Activated CD8-positive, alpha-beta memory T cell treated with anti-CD3 and anti-CD28 coated beads for 24 hours (primary cell): ENCODE results near the gene PPP1R9A.
"Not testable (repeated sequence)": the region's sequence is repeated elsewhere in the genome, so short reads cannot be mapped to it uniquely, and the experiment has no call there.

ENCODE experiments used
- DNase-seq: peaks from one replicate; pipeline ENCODE4 v3.0.0-alpha.2; 2020

PPP1R9A gene

DNA sequence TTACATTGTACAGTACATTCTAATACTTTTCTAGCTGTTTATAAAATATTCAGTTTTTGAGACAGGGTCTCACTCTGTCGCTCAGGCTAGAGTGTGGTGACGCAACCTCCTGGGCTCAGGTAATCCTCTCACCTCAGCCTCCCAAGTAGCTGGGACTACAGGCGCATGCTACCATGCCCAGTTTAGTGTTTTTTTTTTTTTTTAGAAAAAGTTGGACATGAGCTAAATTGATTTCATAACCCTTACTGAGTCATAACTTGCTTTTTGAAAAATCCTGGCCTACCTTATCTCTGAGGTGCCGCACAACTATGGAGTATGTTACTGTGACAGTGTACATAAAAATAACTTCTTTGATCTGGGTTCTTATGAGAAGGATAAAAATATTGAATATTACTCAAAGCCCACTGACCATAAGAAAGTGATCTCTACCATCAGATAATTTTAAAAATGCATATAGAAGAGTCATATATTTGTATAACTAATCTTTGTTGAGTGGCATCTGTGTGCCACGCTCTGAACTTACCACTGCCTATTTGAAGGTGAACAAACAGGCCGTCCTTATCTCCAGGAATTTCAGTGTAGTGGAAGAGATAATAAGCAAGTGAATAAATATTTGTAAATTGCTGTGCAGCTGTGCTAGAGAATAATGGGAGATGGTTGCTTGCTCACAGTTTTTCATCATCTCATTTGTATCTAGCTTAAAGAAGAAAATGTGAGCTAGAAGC is 73.2 kb downstream of the PPP1R9A start:
- no peak for DNase-seq

DNA sequence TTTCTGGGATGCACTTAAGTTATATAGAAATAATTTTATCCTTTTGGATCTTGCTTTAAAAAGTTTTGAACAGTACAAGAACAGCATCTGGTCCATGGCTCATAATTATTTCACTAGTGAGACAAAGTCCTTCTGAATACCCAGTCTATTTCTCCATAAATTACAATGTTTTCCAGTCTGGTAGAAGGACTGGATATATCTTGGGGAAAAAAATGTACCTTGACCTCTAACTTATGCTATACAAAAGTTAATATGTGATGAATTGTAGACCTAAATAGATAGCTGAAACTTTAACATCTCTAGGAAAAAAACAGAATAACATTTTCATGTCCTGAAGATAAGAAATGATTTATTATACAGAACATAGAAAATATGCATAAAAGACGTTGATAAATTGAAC is 88.5 kb downstream of the PPP1R9A start:
- DNase-seq, result no peak

DNA sequence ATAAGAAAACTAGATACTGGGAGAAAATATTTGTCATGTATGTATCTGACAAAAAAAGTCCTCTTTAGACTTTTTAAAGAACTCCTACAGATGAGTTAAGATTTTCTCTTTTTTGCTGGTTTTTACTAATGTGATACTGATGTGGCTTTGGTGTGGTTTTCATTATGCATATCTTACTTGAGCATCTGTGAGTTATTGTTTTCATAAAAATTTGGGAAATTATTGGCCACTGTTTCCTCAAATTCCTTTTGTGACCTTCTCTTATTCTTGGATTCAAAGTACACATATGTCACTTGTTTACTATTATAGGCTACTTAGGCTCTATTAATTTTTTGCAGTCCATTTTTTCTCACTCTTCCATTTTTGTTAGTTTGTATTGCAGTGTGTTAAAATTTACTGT is 89.0 kb downstream of the PPP1R9A start:
- DNase-seq, result no peak

- DNase-seq, result no peak
These were observed 90.2 kb downstream of the PPP1R9A start for GRCh38 chr7:94997547-94997946.

DNA sequence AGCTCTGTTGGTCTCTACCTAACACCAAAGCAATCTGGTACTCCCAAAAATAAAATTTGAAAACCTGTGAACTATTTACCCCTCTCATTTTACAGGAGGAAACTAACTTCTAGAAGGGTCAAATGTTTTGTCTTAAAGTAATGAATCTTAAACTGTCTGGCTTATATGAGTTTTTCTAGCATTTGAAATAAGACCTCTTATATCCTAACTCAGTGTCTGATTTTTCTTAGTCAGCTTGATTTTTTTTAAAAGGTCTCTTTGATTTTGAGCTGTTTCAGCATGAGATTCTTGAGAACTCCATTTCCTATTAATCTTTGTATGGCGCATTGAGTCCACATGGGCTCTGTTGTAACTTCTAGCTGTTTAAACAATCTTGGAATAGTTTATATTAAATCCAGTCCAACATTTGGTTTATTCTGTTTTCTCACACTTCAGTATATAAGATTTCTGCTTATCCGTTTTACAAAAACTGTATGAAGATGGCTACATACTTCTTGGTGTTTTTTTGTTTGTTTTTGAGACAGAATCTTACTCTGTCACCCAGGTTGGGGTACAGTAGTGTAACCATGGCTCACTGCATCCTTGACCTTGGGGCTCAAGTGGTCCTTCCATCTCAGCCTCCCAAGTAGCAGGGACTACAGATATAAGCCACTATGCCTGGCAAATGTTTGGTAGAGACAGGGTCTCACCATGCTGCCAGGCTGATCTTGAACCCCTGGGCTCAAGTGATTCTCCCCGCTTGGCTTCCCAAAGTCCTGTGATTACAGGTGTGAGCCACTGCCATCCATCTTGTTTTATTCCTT is 91.1 kb downstream of the PPP1R9A start:
- DNase-seq, result no peak

DNA sequence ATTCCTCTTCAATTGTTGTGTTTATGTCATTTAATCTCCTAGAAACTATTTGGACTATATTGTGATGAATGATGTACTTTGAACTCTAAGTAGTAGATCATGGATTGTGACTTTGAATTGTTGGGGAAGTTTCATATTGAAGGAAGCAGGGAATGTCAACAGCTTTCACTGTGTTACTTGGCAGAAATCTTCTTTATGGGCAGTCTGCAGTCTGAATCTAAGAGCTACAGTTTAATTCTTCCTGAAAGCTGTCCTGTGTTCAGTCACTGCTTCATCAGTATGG is 91.6 kb downstream of the PPP1R9A start:
- no peak for DNase-seq

- not testable (repeated sequence) for DNase-seq
These were observed 92.2 kb downstream of the PPP1R9A start for GRCh38 chr7:94999601-95000000.

- DNase-seq, result no peak
These were observed 93.9 kb downstream of the PPP1R9A start for GRCh38 chr7:95001258-95001657.

DNA sequence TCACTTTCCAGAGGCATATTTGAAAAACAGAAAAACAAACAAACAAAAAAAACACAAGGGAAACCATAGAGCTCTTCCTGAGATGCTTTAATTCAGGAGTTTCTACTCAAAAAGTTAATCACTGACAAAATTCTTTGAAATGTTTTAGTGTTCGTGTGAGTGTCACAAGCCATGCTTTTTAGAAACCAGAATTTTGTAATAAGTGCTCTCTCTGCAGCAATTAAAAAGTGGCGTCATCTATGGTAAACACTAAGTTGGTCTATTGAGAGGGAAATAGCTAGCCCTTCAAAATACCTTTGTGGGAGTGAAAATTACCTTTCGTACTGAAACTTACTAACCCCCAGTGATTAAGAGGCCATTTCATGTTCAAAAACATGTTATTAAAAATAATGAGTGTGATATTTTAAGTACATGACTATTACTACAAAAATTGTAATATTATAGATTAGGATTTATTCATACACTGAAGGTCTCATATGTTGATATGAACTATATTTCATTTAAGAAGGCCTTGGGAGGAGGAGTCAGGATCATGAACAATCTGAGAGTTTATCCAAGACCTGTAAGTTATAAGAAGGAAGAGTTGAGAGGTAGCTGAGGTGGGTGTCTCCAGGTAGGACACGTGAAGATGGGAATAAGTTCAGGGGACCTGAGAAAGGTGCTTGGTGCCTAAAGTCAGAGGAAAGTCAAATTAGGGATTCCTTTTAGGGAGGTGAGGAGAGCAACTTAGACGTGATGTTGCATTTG is 94.6 kb downstream of the PPP1R9A start:
- no peak for DNase-seq

- DNase-seq, result no peak
These were observed 95.4 kb downstream of the PPP1R9A start for GRCh38 chr7:95002775-95003174.

DNA sequence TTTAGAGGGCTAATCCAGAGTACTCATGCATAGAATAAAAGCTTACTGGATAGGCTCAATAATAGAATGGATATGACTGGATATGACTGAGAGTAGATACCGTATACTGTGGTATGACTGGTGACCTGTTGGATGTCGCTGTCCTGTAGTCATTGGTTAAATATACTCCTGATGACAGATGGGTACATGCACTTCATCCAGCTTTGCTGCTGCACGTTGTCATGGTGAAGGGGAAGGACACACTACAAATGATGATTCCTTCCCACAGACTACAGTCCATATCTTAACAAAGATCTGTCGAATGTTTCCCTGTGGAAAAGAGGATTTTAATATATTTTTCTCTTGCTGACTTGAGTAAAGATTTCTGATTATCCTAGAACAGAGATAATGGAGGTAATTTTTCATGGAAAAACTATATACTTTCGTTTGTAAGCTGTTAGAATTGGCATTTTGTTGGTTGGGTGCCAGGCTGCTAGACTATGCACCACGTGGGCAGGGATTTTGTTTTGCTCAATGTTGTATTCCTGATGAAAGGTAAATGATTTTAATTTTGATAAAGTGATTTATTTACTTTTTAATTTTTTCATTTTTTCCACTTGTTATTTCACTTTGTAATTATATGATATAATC is 97.3 kb downstream of the PPP1R9A start:
- DNase-seq, result no peak

DNA sequence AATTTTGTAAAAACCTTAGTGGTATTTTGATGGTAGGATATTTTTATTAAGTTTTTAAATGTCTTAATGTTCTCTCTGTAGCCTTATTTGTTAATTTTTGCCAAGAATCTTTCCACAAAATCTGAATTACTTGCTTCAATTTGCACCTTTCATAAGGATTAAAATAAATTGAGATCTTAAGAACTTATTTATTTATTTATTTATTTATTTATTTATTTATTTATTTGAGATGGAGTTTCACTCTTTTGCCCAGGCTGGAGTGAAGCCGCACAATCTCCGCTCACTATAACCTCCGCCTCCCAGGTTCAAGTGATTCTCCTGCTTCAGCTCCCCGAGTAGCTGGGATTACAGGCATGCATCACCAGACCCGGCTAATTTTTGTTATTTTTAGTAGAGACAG is 98.6 kb downstream of the PPP1R9A start:
- no peak for DNase-seq

GRCh38 chr7:95008773-95009172 is 101.4 kb downstream of the PPP1R9A start:
- not testable (repeated sequence) for DNase-seq

DNA sequence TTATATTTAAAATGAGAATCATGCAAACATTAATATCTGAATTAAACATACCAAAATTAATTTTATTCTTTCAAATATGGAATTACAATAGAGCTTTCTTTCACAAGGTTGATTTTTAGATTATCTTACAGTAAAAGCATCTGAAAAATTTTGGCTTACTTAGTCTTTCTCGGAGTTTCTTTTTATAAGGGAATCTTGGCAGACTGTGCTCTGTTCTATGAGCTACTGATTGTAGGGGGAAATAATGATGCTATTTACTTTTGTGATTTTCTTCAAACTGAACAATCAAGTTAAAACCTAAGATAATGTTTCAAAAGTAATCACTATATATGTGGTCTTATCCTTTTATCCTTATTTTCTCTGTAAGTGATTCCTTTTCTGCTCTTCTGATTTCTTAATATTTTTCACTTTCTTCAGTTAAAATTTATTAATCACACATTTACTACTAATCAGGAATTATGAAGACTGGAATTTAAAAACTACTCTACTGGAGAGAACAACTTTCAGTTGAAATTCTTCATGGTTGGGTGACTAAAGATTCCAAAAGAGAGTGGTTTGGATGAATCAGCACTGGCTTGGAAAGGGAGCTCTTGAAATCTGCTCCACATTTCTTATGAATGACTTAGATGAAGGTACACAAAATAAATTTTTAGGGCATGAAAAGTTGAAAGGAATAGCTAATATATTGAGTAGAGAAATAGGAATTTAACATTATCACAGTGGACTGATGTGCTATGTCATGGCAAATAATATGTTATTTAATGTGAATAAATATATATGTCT is 103.9 kb downstream of the PPP1R9A start:
- no peak for DNase-seq

DNA sequence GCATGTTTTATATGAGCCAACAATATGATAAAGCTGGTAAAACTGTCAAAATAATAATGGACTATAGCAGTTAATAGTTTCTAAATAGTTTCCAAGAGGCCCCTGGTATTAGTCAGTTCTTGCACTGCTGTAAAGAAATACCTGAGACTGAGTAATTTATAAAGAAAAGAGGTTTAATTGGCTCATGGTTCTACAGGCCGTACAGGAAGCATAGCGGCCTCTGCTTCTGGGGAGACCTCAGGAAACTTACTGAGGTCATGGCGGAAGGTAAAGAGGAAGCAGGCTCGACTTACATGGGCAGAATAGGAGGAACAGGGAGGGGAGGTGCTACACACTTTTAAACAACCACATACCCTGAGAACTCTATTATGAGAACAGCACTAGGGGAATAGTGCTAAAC is 104.6 kb downstream of the PPP1R9A start:
- DNase-seq, result no peak

DNA sequence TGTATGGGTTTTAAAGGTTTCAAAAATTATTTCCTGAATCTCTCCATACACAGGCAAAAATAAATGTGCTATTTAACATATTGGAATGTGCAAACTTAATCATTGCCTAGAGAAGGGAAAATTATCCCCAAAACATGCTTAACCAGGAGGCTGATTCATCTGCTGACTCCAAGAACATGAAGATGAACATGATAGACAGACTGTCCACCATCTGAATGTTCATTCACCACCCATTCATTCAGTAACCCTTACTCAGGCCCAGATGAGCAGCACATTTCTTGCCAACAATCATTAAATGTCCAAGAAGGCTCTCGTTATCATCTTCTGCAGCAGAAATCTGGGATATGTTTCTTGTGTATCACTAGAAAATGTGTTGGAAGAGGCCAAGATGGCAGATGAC is 110.6 kb downstream of the PPP1R9A start:
- no peak for DNase-seq

- DNase-seq, result no peak
These were observed 118.6 kb downstream of the PPP1R9A start for GRCh38 chr7:95026018-95026417.

DNA sequence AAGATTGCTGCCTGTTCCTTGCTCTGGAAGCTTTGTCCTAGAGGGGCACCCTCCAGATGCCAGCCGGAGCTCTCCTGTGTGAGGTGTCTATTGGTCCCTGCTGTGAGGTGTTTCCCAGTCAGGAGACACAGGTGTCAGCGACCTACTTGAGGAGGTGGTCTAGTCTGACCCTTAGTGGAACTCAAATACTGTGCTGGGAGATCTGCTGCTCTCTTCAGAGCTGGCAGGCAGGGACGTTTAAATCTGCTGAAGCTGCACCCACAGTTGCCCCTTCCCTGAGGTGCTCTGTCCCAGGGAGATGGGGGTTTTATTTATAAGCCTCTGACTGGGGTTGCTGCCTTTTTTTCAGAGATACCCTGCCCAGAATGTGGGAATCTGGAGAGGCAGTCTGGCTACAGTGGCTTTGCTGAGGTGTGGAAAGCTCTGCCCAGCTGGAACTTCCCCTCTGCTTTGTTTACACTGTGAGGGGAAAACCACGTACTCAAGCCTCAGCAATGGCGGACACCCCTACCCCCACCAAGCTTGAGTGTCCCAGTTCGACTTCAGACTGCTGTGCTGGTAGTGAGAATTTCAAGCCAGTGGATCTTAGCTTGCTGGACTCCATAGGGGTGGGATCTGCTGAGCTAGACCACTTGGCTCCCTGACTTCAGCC is 119.2 kb downstream of the PPP1R9A start:
- DNase-seq, result no peak

- DNase-seq, result no peak
These were observed 120.0 kb downstream of the PPP1R9A start for GRCh38 chr7:95027234-95027872.

DNA sequence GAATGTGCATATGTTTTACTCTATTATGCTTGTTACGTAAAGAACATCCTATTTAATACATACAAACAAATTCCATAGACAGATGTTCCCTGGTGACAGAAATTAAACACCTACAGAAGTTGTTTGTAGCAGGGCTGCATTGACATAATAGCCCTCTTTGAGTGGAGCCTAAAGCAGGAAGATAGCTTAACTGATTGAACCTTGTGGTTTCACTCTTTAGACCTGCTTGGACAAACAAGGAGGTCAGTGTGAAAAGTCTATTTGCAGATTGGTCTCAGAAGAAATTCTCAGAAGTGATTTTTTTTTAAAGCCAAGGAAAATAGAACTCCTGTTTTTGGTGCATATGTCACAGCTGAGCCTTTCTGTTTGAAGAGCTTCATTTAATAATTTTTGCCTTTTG is 121.3 kb downstream of the PPP1R9A start:
- no peak for DNase-seq

- DNase-seq, result no peak
These were observed 127.9 kb downstream of the PPP1R9A start for GRCh38 chr7:95035295-95035694.

GRCh38 chr7:95041031-95041430 is 133.6 kb downstream of the PPP1R9A start:
- DNase-seq, result no peak
